ENCODE data around the gene FAM237A.

FAM237A gene

DNA sequence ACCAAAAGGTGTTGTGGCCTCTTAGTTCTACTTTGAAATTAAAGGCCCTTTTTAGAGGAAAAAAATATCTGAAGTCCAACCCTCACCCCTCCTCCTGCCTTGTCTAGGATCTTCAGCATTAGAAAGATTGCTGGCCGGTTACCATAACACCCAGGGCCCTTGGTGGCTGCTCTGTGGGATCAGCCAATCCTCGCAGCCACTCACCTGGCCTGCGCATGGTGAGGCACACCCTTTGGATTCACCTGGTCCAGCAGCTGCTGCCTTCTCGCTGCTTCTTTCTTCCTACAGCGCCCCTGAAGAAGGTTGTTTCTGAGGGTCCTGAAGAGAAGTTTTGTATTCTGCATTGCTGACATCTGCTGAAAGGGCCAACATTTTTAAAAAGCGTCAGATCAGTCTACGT lies 50.7 kb downstream of the FAM237A start:
- no peak for DNase-seq

DNA sequence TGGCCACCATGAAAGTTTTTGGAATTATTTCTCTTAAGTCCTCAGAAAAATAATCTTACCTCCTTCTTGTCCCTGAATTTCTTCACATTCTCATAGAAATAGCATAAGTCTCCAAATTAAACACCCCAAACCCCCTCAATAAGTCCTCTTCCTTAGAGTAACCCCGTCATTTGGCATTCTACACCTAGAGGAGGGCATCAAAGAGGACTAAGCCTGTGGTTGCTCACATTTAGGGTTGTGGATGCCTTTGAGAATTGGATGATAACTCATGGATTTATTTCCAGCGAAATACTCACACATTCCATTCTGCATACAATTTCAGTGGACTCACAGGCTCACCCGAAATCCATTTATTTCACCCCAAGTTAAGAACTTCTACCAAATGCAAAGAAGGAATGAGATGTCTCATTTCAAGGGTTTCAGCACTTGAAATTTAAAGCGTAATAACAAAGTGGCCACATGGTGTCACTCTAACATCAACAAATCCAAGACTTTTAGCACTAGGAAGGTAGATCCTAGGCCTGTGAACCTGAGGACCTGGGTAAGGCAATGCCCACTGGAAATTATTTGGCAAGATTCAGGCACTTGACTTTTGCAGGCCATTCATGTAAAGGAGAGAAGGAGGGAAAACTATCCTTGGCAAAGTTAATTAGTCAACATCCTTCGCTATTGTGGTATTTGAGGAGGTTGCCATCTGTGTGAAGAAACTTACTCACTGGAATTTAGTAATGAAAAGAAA lies 51.3 kb downstream of the FAM237A start:
- no peak for DNase-seq

DNA sequence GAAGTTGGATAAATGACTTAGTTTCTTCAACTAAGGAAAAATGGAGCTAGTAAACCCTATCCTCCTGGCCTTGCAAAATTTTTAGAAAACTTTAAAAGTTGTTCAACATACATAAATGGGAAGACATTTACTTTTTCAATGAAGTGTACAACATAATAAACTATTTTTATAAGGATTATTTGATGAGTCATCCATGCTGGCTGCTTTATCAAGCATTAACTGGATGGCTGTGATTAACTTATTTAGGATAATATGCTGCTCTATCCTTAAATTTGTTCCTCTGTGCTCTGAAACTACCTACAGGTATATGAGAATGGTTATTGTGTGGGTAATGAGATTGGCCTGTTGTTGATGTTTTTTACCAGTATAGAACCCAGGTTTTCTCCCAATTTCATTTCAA lies 54.6 kb downstream of the FAM237A start:
- DNase-seq: no peak

DNA sequence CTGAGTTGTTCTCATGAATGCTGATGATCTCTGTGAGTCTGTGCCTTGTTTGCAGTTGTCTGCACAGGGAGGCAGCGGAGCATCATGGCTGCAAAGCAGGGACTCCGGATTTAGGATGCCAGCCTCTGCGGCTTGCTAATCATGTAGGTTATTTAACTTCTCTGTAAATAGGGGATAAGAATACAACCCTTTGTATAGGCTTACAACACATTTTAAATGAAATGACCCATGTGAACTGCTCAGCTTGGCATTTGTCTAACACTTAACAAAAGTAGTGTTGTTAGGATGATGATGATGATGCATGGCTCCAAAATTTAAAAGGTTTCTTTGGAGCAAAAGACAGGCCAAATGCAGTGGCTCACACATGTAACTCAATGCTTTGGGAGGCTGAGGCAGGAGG lies 56.5 kb downstream of the FAM237A start:
- no peak for DNase-seq
